ENCODE data around the gene GMPR2. TPM values are rescaled to one million over a fixed set of nuclear protein-coding genes. Genes with fewer than 3 reads are reported as not detected.

The GMPR2 gene
- total RNA-seq, 6 donors from 2014 or later = 26.2 to 76.9 (median 47.2) TPM

GRCh38 chr14:24238123-24238522 lies 5.4 kb downstream of the GMPR2 start:
- H3K27ac ChIP-seq = peak overlapping the region in 1 of 4 donors; percentile 43
- WGBS, 2 donors = 70 to 82% methylated on average over 5 of the region's 5 CpGs
- no peaks in the 10 kb centered on the region for H3K9me3 ChIP-seq
- no peak for TF ChIP-seq POLR2AphosphoS5 (IDR thresholded peaks at IDR 0.05)
- TF ChIP-seq POLR2A (IDR thresholded peaks at IDR 0.05) = no peak
- TF ChIP-seq EP300 (IDR thresholded peaks at IDR 0.05) = no peak
- TF ChIP-seq CTCF (IDR thresholded peaks at IDR 0.05) = no peak
- H3K27me3 ChIP-seq = no peaks in the 10 kb centered on the region
- H3K4me3 ChIP-seq = no peak overlapping the region
- ATAC-seq (ENCODE audit: low FRiP score in 2 of 2) = no peak
- H3K36me3 ChIP-seq = peaks cover 16 to 64% (median 56%) of the 10 kb centered on the region in 4 donors
- peaks cover 42 to 61% (median 47%) of the 10 kb centered on the region in 4 donors for H3K4me1 ChIP-seq
- DNase-seq = no peak

GRCh38 chr14:24238527-24239037 lies 5.9 kb downstream of the GMPR2 start:
- H3K9me3 ChIP-seq = no peaks in the 10 kb centered on the region
- H3K4me3 ChIP-seq = no peak overlapping the region
- peaks cover 16 to 64% (median 56%) of the 10 kb centered on the region in 4 donors for H3K36me3 ChIP-seq
- peak overlapping the region in 1 of 4 donors; percentile 43 for H3K27ac ChIP-seq
- H3K4me1 ChIP-seq = peaks cover 41 to 61% (median 46%) of the 10 kb centered on the region in 4 donors
- no peak for DNase-seq
- no peak for TF ChIP-seq CTCF (IDR thresholded peaks at IDR 0.05)
- no peak for TF ChIP-seq POLR2AphosphoS5 (IDR thresholded peaks at IDR 0.05)
- no peak for TF ChIP-seq POLR2A (IDR thresholded peaks at IDR 0.05)
- no peak for TF ChIP-seq EP300 (IDR thresholded peaks at IDR 0.05)
- WGBS, 2 donors = 92 to 95% methylated on average over 4 to 5 of the region's 5 CpGs
- H3K27me3 ChIP-seq = no peaks in the 10 kb centered on the region
- no peak for ATAC-seq (ENCODE audit: low FRiP score in 2 of 2)

- Histone ChIP-seq H3K36me3 (peaks cover 16 to 60% (median 55%) of the 10 kb centered on the region in 4 donors), H3K4me3 (peak overlapping the region in 1 of 4 donors; percentile 93), H3K4me1 (peaks cover 34 to 46% (median 38%) of the 10 kb centered on the region in 4 donors), H3K27ac (peak overlapping the region in 2 of 4 donors; percentile 97 to 98), H3K9me3 (no peaks in the 10 kb centered on the region), H3K27me3 (no peaks in the 10 kb centered on the region)
- ATAC-seq (ENCODE audit: low FRiP score in 2 of 2) (no peak), DNase-seq (no peak)
- WGBS, 2 donors = 92 to 97% methylated on average over 5 to 9 of the region's 9 CpGs
- no peak for TF ChIP-seq CTCF (IDR thresholded peaks at IDR 0.05)
- no peak for TF ChIP-seq POLR2AphosphoS5 (IDR thresholded peaks at IDR 0.05)
- TF ChIP-seq POLR2A (IDR thresholded peaks at IDR 0.05) = no peak
- TF ChIP-seq EP300 (IDR thresholded peaks at IDR 0.05) = no peak
Measured at GRCh38 chr14:24240110-24240918, 7.6 kb downstream of the GMPR2 start.

GRCh38 chr14:24241829-24242443 lies 9.2 kb downstream of the GMPR2 start:
- 2 to 4% methylated on average over 16 to 33 of the region's 39 CpGs for WGBS, 2 donors
- H3K4me1 ChIP-seq = peaks cover 34 to 46% (median 38%) of the 10 kb centered on the region in 4 donors
- no peak for TF ChIP-seq POLR2A (IDR thresholded peaks at IDR 0.05)
- TF ChIP-seq CTCF (IDR thresholded peaks at IDR 0.05) = peak; percentile 57 to 90 (median 88)
- no peak for TF ChIP-seq POLR2AphosphoS5 (IDR thresholded peaks at IDR 0.05)

More at GRCh38 chr14:24241829-24242443, 9.2 kb downstream of the GMPR2 start:
- ATAC-seq (ENCODE audit: low FRiP score in 2 of 2) (peak; percentile 96 to 98), DNase-seq (peak; percentile 95 to 97)
- Histone ChIP-seq H3K9me3 (no peaks in the 10 kb centered on the region), H3K27ac (peak overlapping the region; percentile 97 to 100 (median 98)), H3K36me3 (peaks cover 12 to 43% (median 40%) of the 10 kb centered on the region in 4 donors), H3K27me3 (no peaks in the 10 kb centered on the region), H3K4me3 (peak overlapping the region; percentile 61 to 93 (median 66))

Data from upper lobe of left lung (tissue), 6 donors.